K562 (cell line): ENCODE measurements around the gene SNX14. TPM values are rescaled to one million over a fixed set of nuclear protein-coding genes. Genes with fewer than 3 reads are reported as not detected.

ENCODE experiments used
- CHD1 ChIP-seq: fragments of 200-600 bp; sonication (generic); IDR thresholded peaks from one replicate; pipeline ENCODE4 v1.6.1; 2012; ENCODE audit warnings: mild to moderate bottlenecking, moderate library complexity, low read length, inconsistent platforms
- EP400 ChIP-seq: fragments of 450-650 bp; IDR thresholded peaks from 2 replicates; pipeline ENCODE4 v1.6.1; 2017; ENCODE audit warnings: antibody characterized with exemption, mild to moderate bottlenecking, moderate library complexity
- FIP1L1 ChIP-seq: fragments of 200-400 bp; formaldehyde crosslinking; IDR thresholded peaks from 2 replicates; pipeline ENCODE4 v1.6.1; 2018; ENCODE audit warnings: mild to moderate bottlenecking, low read depth, low read length; ENCODE audit not compliant: poor library complexity, severe bottlenecking
- GABPA ChIP-seq: fragments of 200-800 bp; sonication (Bioruptor generic); conservative IDR thresholded peaks from 2 replicates; pipeline ENCODE4 v1.6.1; 2016; ENCODE audit warnings: low read depth, missing genetic modification characterization, missing compliant biosample characterization
- GATAD2B ChIP-seq: fragments of 450-650 bp; IDR thresholded peaks from 2 replicates; pipeline ENCODE4 v1.6.1; 2017; ENCODE audit warnings: mild to moderate bottlenecking, borderline replicate concordance
- MYC ChIP-seq, 2 experiments: fragments of 250-450 bp in 1 of 2; sonication (Bioruptor Pico) in 1 of 2; IDR thresholded peaks; 2 replicates each; pipeline versions ENCODE4 v1.5.1 to v1.6.1; 2012 to 2021; ENCODE audit warnings: low read depth in 2 of 2, borderline replicate concordance in 1 of 2, improper control_type of control experiment in 1 of 2, low read length in 1 of 2, mild to moderate bottlenecking in 1 of 2, moderate library complexity in 1 of 2
- PCBP1 ChIP-seq: fragments of 200-400 bp; formaldehyde crosslinking; IDR thresholded peaks from 2 replicates; pipeline ENCODE4 v1.6.1; 2018; ENCODE audit warnings: mild to moderate bottlenecking, low read depth, low read length; ENCODE audit not compliant: poor library complexity, severe bottlenecking
- POLR2H ChIP-seq: IDR thresholded peaks from 2 replicates; pipeline ENCODE4 v1.6.1; 2016; ENCODE audit warnings: missing genetic modification characterization, low read depth, mild to moderate bottlenecking, control low read depth, missing compliant biosample characterization, moderate library complexity
- RUNX1 ChIP-seq: sonication (generic); IDR thresholded peaks from 2 replicates; pipeline ENCODE4 v1.6.1; 2016; ENCODE audit warnings: antibody characterized with exemption, low read depth
- SIN3A ChIP-seq, 2 experiments: fragments of 150-350 bp in 1 of 2; IDR thresholded peaks; 2 replicates each; pipeline ENCODE4 v1.6.1; 2011 to 2016; ENCODE audit warnings: borderline replicate concordance in 2 of 2, low read depth in 2 of 2, low read length in 2 of 2, mild to moderate bottlenecking in 2 of 2, moderate library complexity in 2 of 2; ENCODE audit not compliant: control insufficient read depth in 1 of 2
- SIX5 ChIP-seq, 2 experiments: IDR thresholded peaks; 2 replicates each; pipeline ENCODE4 v1.6.1; 2011; ENCODE audit warnings: low read length in 2 of 2, borderline replicate concordance in 1 of 2, low read depth in 1 of 2, mild to moderate bottlenecking in 1 of 2, moderate library complexity in 1 of 2; ENCODE audit not compliant: insufficient read depth in 1 of 2
- ZNF79 ChIP-seq: fragments of 250-450 bp; sonication (Bioruptor Pico); IDR thresholded peaks from 2 replicates; pipeline ENCODE4 v1.4.0; 2020; ENCODE audit warnings: low read depth, mild to moderate bottlenecking, moderate library complexity
- ZNF830 ChIP-seq: fragments of 250-450 bp; sonication (Bioruptor Pico); IDR thresholded peaks from 2 replicates; pipeline ENCODE4 v1.5.0; 2021; ENCODE audit warnings: mild to moderate bottlenecking
- polyA plus RNA-seq, 8 experiments: library from polyadenylated mRNA; depleted of rRNA in 4 of 8; stranded (reverse) in 5 of 8; unstranded in 3 of 8; fragments of >200 nt; fragmentation: Nextera tagmentation in 2 of 8; fragmentation: Illumina TruSeq in 1 of 8; extraction: Ambion mirVana in 2 of 8; extraction: Trizol in 1 of 8; gene quantifications; 2 replicates each; pipeline versions ENCODE4 v1.2.1 to v1.2.3, GENCODE V29; 2011 to 2014; ENCODE audit warnings: inconsistent platforms in 1 of 8, missing spikeins in 1 of 8
- total RNA-seq, 7 experiments: library from RNA; depleted of rRNA in 6 of 7; stranded (reverse); fragments of >200 nt in 6 of 7; fragmentation: Illumina TruSeq in 2 of 7; extraction: Trizol in 2 of 7; gene quantifications; 2 replicates each; pipeline versions ENCODE4 v1.2.1 to v1.2.3, GENCODE V29; 2011 to 2021; ENCODE audit warnings: low replicate concordance in 1 of 7
- TF ChIP-seq, protein P1 (sequence below): fragments of 450-650 bp; IDR thresholded peaks from 2 replicates; pipeline ENCODE4 v1.6.1; 2016; ENCODE audit warnings: missing biosample characterization, missing genetic modification characterization
- TF ChIP-seq, protein P2 (sequence below), 2 experiments: fragments of 450-650 bp; IDR thresholded peaks; 2 replicates each; pipeline ENCODE4 v1.6.1; 2016
- TF ChIP-seq, protein P3 (sequence below), 2 experiments: fragments of 450-650 bp; IDR thresholded peaks; 2 replicates each; pipeline ENCODE4 v1.6.1; 2018; ENCODE audit warnings: mild to moderate bottlenecking in 2 of 2, low read depth in 1 of 2; ENCODE audit not compliant: partially characterized antibody in 2 of 2

The SNX14 gene
- total and polyA plus RNA-seq, 9 of the 15 experiments (the other 6 are each of a cell fraction or from before 2014, with no cell fraction given), result 46.5 to 140 (median 71.2) TPM

DNA sequence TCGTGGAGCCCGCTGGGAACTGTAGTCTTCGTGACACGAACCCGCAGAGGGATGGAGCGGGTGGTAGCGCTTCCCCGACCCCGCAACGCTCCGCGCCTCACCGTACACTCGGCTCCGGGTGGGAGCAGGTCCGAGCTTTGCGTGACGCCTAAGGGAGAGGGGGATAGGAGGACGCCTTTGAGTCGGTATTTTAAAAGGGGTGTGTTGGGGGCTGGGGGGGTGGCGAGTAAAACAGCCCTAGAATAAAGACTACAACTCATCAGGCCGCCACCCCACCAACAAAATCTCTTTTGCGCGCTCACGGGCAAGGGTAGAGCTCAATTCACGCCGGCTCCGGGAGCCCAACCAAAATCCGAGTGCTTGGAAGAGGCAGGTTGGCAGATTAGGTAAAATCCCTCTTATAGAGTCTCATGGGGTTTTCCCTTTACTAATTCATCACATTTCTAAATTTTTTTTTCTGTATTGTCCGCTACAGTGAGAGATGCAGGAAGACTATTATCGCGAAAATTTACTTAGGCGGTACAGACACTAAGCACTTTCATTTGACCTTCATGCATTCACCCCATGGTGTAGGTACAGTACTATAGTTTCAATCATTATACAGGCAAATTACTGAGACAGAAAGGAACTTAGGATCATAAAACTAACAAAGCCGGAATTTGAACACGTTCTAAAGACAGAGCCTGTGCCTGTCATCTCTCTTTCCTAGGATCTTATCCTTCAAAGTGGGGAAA is 706 bp upstream of the SNX14 start (continued):
- TF ChIP-seq POLR2H (tag) (0 out of 2 replicates have a peak, but pooled peaks have one; percentile 17), SIX5 (IDR thresholded peaks at IDR 0.05; ENCODE audit: borderline replicate concordance in 1 of 2, insufficient read depth in 1 of 2, low read depth in 1 of 2, low read length in 2 of 2) (peak in 1 of 2 experiments; percentile 67; a peak in 1 of 4 replicates), GATAD2B (no peak), CHD1 (peak; percentile 69), ZNF830 (CRISPR knock-in tag) (0 out of 2 replicates have a peak, but pooled peaks have one; percentile 39), SIN3A (IDR thresholded peaks at IDR 0.05; ENCODE audit: borderline replicate concordance in 2 of 2, control insufficient read depth in 1 of 2, low read depth in 2 of 2, low read length in 2 of 2) (peak in 1 of 2 experiments; percentile 11; a peak in 1 of 4 replicates), EP400 (0 out of 2 replicates have a peak, but pooled peaks have one; percentile 5), ZNF79 (no peak), FIP1L1 (peak; percentile 20), MYC (IDR thresholded peaks at IDR 0.05; ENCODE audit: low read depth, low read length) (no peak), MYC (CRISPR knock-in tag; IDR thresholded peaks at IDR 0.05; ENCODE audit: borderline replicate concordance, low read depth) (peak; percentile 20; the same call in 1 of the 2 replicates), PCBP1 (peak; percentile 32), RUNX1 (no peak), GABPA (tag) (peak; percentile 66)
- TF ChIP-seq, protein P1, sequence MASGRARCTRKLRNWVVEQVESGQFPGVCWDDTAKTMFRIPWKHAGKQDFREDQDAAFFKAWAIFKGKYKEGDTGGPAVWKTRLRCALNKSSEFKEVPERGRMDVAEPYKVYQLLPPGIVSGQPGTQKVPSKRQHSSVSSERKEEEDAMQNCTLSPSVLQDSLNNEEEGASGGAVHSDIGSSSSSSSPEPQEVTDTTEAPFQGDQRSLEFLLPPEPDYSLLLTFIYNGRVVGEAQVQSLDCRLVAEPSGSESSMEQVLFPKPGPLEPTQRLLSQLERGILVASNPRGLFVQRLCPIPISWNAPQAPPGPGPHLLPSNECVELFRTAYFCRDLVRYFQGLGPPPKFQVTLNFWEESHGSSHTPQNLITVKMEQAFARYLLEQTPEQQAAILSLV (tag), result no peak
- TF ChIP-seq, protein P2, sequence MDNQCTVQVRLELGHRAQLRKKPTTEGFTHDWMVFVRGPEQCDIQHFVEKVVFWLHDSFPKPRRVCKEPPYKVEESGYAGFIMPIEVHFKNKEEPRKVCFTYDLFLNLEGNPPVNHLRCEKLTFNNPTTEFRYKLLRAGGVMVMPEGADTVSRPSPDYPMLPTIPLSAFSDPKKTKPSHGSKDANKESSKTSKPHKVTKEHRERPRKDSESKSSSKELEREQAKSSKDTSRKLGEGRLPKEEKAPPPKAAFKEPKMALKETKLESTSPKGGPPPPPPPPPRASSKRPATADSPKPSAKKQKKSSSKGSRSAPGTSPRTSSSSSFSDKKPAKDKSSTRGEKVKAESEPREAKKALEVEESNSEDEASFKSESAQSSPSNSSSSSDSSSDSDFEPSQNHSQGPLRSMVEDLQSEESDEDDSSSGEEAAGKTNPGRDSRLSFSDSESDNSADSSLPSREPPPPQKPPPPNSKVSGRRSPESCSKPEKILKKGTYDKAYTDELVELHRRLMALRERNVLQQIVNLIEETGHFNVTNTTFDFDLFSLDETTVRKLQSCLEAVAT (IDR thresholded peaks at IDR 0.05), result peak in 1 of 2 experiments; percentile 58; a peak in 2 of 4 replicates
- TF ChIP-seq, protein P3, sequence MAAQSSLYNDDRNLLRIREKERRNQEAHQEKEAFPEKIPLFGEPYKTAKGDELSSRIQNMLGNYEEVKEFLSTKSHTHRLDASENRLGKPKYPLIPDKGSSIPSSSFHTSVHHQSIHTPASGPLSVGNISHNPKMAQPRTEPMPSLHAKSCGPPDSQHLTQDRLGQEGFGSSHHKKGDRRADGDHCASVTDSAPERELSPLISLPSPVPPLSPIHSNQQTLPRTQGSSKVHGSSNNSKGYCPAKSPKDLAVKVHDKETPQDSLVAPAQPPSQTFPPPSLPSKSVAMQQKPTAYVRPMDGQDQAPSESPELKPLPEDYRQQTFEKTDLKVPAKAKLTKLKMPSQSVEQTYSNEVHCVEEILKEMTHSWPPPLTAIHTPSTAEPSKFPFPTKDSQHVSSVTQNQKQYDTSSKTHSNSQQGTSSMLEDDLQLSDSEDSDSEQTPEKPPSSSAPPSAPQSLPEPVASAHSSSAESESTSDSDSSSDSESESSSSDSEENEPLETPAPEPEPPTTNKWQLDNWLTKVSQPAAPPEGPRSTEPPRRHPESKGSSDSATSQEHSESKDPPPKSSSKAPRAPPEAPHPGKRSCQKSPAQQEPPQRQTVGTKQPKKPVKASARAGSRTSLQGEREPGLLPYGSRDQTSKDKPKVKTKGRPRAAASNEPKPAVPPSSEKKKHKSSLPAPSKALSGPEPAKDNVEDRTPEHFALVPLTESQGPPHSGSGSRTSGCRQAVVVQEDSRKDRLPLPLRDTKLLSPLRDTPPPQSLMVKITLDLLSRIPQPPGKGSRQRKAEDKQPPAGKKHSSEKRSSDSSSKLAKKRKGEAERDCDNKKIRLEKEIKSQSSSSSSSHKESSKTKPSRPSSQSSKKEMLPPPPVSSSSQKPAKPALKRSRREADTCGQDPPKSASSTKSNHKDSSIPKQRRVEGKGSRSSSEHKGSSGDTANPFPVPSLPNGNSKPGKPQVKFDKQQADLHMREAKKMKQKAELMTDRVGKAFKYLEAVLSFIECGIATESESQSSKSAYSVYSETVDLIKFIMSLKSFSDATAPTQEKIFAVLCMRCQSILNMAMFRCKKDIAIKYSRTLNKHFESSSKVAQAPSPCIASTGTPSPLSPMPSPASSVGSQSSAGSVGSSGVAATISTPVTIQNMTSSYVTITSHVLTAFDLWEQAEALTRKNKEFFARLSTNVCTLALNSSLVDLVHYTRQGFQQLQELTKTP (IDR thresholded peaks at IDR 0.05; ENCODE audit: low read depth in 1 of 2, partially characterized antibody in 2 of 2), result peak in 1 of 2 experiments; percentile 68
